ENCODE results near the gene TRDN. TPM values are rescaled to one million over a fixed set of nuclear protein-coding genes. Genes with fewer than 3 reads are reported as not detected.

Gene TRDN
- total RNA-seq, 3 donors from 2014 or later = 0.96 TPM; not detected in 2

GRCh38 chr6:123616942-123617341 is 19.8 kb downstream of the TRDN start:
- no peak for DNase-seq (ENCODE audit: low spot score in 2 of 2)
- Histone ChIP-seq H3K27me3 (no peaks in the 10 kb centered on the region), H3K9me3 (no peaks in the 10 kb centered on the region), H3K4me3 (no peak overlapping the region), H3K27ac (no peak overlapping the region), H3K4me1 (no peaks in the 10 kb centered on the region), H3K36me3 (no peaks in the 10 kb centered on the region)
- TF ChIP-seq, protein P1, sequence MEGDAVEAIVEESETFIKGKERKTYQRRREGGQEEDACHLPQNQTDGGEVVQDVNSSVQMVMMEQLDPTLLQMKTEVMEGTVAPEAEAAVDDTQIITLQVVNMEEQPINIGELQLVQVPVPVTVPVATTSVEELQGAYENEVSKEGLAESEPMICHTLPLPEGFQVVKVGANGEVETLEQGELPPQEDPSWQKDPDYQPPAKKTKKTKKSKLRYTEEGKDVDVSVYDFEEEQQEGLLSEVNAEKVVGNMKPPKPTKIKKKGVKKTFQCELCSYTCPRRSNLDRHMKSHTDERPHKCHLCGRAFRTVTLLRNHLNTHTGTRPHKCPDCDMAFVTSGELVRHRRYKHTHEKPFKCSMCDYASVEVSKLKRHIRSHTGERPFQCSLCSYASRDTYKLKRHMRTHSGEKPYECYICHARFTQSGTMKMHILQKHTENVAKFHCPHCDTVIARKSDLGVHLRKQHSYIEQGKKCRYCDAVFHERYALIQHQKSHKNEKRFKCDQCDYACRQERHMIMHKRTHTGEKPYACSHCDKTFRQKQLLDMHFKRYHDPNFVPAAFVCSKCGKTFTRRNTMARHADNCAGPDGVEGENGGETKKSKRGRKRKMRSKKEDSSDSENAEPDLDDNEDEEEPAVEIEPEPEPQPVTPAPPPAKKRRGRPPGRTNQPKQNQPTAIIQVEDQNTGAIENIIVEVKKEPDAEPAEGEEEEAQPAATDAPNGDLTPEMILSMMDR (IDR thresholded peaks at IDR 0.05) = no peak
- no peak for TF ChIP-seq POLR2A (IDR thresholded peaks at IDR 0.05)
- TF ChIP-seq POLR2AphosphoS5 (IDR thresholded peaks at IDR 0.05) = no peak
- intact Hi-C loops (cut with DNase I; ENCODE audit: low total_unique reads) = no loop called here

- H3K36me3 ChIP-seq = no peaks in the 10 kb centered on the region
- H3K9me3 ChIP-seq = no peaks in the 10 kb centered on the region
- H3K27me3 ChIP-seq = no peaks in the 10 kb centered on the region
- H3K4me3 ChIP-seq = no peak overlapping the region
- H3K4me1 ChIP-seq = no peaks in the 10 kb centered on the region
- TF ChIP-seq, protein P1 (IDR thresholded peaks at IDR 0.05) = no peak
- TF ChIP-seq POLR2AphosphoS5 (IDR thresholded peaks at IDR 0.05) (no peak), POLR2A (IDR thresholded peaks at IDR 0.05) (no peak)
- no peak for DNase-seq (ENCODE audit: low spot score in 2 of 2)
- intact Hi-C loops (cut with DNase I; ENCODE audit: low total_unique reads) = no loop called here
- H3K27ac ChIP-seq = no peak overlapping the region
These were observed 20.7 kb downstream of the TRDN start for GRCh38 chr6:123616016-123616415.

- DNase-seq (ENCODE audit: low spot score in 2 of 2) = no peak
- Histone ChIP-seq H3K4me3 (no peak overlapping the region), H3K36me3 (no peaks in the 10 kb centered on the region), H3K27ac (no peak overlapping the region), H3K9me3 (no peaks in the 10 kb centered on the region), H3K4me1 (no peaks in the 10 kb centered on the region), H3K27me3 (no peaks in the 10 kb centered on the region)
- intact Hi-C loops (cut with DNase I; ENCODE audit: low total_unique reads) = no loop called here
- no peak for TF ChIP-seq POLR2A (IDR thresholded peaks at IDR 0.05)
- TF ChIP-seq, protein P1 (IDR thresholded peaks at IDR 0.05) = no peak
These were observed 26.0 kb downstream of the TRDN start for GRCh38 chr6:123610779-123611178.

DNA sequence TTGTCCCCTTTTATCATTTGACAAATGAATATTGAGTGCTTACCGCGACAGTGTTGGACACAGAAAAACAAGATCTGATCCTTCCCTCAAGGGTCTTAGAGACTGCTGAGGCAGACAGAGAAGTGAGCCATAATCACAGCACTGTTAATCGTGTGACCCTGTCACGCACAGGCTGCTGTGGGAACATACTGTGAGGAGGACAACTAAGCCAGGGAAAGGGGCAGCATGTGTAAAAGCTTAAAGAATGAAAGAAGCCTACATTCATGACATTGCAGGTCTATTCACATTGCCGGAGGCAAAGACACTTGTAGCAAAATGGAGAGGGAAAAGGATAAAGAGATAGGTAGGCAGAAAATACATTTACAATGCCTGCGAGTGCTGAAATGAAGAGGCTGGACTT is 32.7 kb downstream of the TRDN start:
- H3K27ac ChIP-seq = no peak overlapping the region
- H3K36me3 ChIP-seq = no peaks in the 10 kb centered on the region
- intact Hi-C loops (cut with DNase I; ENCODE audit: low total_unique reads) = no loop called here
- H3K4me1 ChIP-seq = no peaks in the 10 kb centered on the region
- H3K4me3 ChIP-seq = no peak overlapping the region
- H3K9me3 ChIP-seq = no peaks in the 10 kb centered on the region
- DNase-seq (ENCODE audit: low spot score in 2 of 2) = no peak
- no peak for TF ChIP-seq POLR2A (IDR thresholded peaks at IDR 0.05)
- H3K27me3 ChIP-seq = no peaks in the 10 kb centered on the region

DNA sequence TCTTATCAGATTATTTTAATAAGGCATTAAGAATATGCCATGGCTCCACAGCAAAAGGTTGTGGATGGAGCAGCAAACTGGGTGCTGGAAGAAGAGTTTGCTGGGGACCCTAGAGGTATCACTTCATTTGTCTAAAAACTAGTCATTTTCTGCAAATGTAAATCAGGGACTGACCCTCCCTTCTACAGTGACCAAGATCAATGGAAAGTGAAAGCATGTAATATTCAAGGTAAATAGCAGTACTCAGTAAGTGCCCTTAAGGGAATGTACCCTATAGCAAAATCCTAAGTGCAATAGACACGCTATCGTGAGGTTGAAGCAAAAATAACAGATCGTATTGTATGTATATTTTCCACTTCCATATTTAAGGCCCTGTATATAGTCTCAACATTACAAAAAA is 38.7 kb downstream of the TRDN start:
- H3K4me1 ChIP-seq = no peaks in the 10 kb centered on the region
- intact Hi-C loops (cut with DNase I; ENCODE audit: low total_unique reads) = no loop called here
- H3K27ac ChIP-seq = no peak overlapping the region
- H3K36me3 ChIP-seq = no peaks in the 10 kb centered on the region
- no peak overlapping the region for H3K4me3 ChIP-seq
- H3K27me3 ChIP-seq = no peaks in the 10 kb centered on the region
- no peaks in the 10 kb centered on the region for H3K9me3 ChIP-seq
- DNase-seq (ENCODE audit: low spot score in 2 of 2) = no peak
- TF ChIP-seq, protein P1 (IDR thresholded peaks at IDR 0.05) = no peak
- TF ChIP-seq POLR2A (IDR thresholded peaks at IDR 0.05) = no peak
- TF ChIP-seq POLR2AphosphoS5 (IDR thresholded peaks at IDR 0.05) = no peak

- no peaks in the 10 kb centered on the region for H3K36me3 ChIP-seq
- intact Hi-C loops (cut with DNase I; ENCODE audit: low total_unique reads) = no loop called here
These were observed 42.0 kb downstream of the TRDN start for GRCh38 chr6:123594776-123595175.

More at GRCh38 chr6:123594776-123595175, 42.0 kb downstream of the TRDN start:
- no peak overlapping the region for H3K27ac ChIP-seq
- H3K4me3 ChIP-seq = no peak overlapping the region
- H3K9me3 ChIP-seq = no peaks in the 10 kb centered on the region
- TF ChIP-seq, protein P1 (IDR thresholded peaks at IDR 0.05) = no peak
- TF ChIP-seq POLR2A (IDR thresholded peaks at IDR 0.05) = no peak
- TF ChIP-seq POLR2AphosphoS5 (IDR thresholded peaks at IDR 0.05) = no peak
- no peaks in the 10 kb centered on the region for H3K27me3 ChIP-seq
- DNase-seq (ENCODE audit: low spot score in 2 of 2) = no peak
- no peaks in the 10 kb centered on the region for H3K4me1 ChIP-seq

Data from breast epithelium (tissue), 4 donors.